Measurements from ENCODE around the gene VGLL4. TPM values are rescaled to one million over a fixed set of nuclear protein-coding genes. Genes with fewer than 3 reads are reported as not detected.
A peak's percentile ranks its signal among the peaks of the same experiment; 100 is the strongest.

The VGLL4 gene
- total RNA-seq, 1 experiment from 2014 or later, result 41.2 TPM

GRCh38 chr3:11668243-11669235 lies 24.8 kb upstream of the VGLL4 start:
- intact Hi-C loops (cut with micrococcal nuclease; ENCODE audit: unreplicated experiment), result no loop called here
- POLR2A ChIA-PET (ENCODE audit: low non-redundant PET), result no interaction called here
- no TSS peak for BruUV-seq (replicated peaks)

GRCh38 chr3:11665331-11665730 lies 21.6 kb upstream of the VGLL4 start:
- intact Hi-C loops (cut with micrococcal nuclease; ENCODE audit: unreplicated experiment), result no loop called here
- H3K27me3 ChIP-seq (replicated peaks; ENCODE audit: insufficient read depth, low read depth, low read length, poor library complexity), result no peaks in the 10 kb centered on the region
- BruUV-seq (replicated peaks), result no TSS peak
- CTCF ChIA-PET, result interaction anchor here (0.7 kb wide), 1 partner anchor 7 kb away, joined by 6 read pairs; no protein-coding TSS in a partner anchor
- no peaks in the 10 kb centered on the region for H3K4me1 ChIP-seq (ENCODE audit: insufficient read depth, low read length, poor library complexity, severe bottlenecking)
- TF ChIP-seq EZH2 (IDR thresholded peaks at IDR 0.05; ENCODE audit: borderline replicate concordance, low read depth, low read length, poor library complexity, severe bottlenecking), result no peak
- TF ChIP-seq CTCF (conservative IDR thresholded peaks at IDR 0.05; ENCODE audit: low read depth, low read length), result no peak
- H3K36me3 ChIP-seq (ENCODE audit: insufficient read depth, low read length, poor library complexity, severe bottlenecking), result no peaks in the 10 kb centered on the region
- POLR2A ChIA-PET (ENCODE audit: low non-redundant PET), result no interaction called here
- DNase-seq (ENCODE audit: low spot score), result no peak
- H3K4me3 ChIP-seq (ENCODE audit: low read depth, low read length, poor library complexity, severe bottlenecking), result no peak overlapping the region
- no peaks in the 10 kb centered on the region for H3K9me3 ChIP-seq (ENCODE audit: low read depth, low read length, poor library complexity, severe bottlenecking)
- H3K27ac ChIP-seq (ENCODE audit: low read depth, low read length, poor library complexity, severe bottlenecking), result no peak overlapping the region

More at GRCh38 chr3:11668243-11669235, 24.8 kb upstream of the VGLL4 start:
- no peak for DNase-seq (ENCODE audit: low spot score)
- Histone ChIP-seq H3K9me3 (ENCODE audit: low read depth, low read length, poor library complexity, severe bottlenecking) (no peaks in the 10 kb centered on the region), H3K27me3 (replicated peaks; ENCODE audit: insufficient read depth, low read depth, low read length, poor library complexity) (no peaks in the 10 kb centered on the region), H3K36me3 (ENCODE audit: insufficient read depth, low read length, poor library complexity, severe bottlenecking) (no peaks in the 10 kb centered on the region), H3K27ac (ENCODE audit: low read depth, low read length, poor library complexity, severe bottlenecking) (no peak overlapping the region), H3K4me1 (ENCODE audit: insufficient read depth, low read length, poor library complexity, severe bottlenecking) (no peaks in the 10 kb centered on the region), H3K4me3 (ENCODE audit: low read depth, low read length, poor library complexity, severe bottlenecking) (no peak overlapping the region)
- CTCF ChIA-PET, result no interaction called here
- TF ChIP-seq EZH2 (IDR thresholded peaks at IDR 0.05; ENCODE audit: borderline replicate concordance, low read depth, low read length, poor library complexity, severe bottlenecking), result no peak
- TF ChIP-seq CTCF (conservative IDR thresholded peaks at IDR 0.05; ENCODE audit: low read depth, low read length), result no peak

- no peaks in the 10 kb centered on the region for H3K9me3 ChIP-seq (ENCODE audit: low read depth, low read length, poor library complexity, severe bottlenecking)
- no peaks in the 10 kb centered on the region for H3K4me1 ChIP-seq (ENCODE audit: insufficient read depth, low read length, poor library complexity, severe bottlenecking)
- CTCF ChIA-PET, result interaction anchor here (0.6 kb wide), 3 partner anchors 84 to 288 kb away, joined by 3 to 9 read pairs (median 3); no protein-coding TSS in a partner anchor
- DNase-seq (ENCODE audit: low spot score), result peak; percentile 42
- no peak overlapping the region for H3K27ac ChIP-seq (ENCODE audit: low read depth, low read length, poor library complexity, severe bottlenecking)
- POLR2A ChIA-PET (ENCODE audit: low non-redundant PET), result no interaction called here
- no peaks in the 10 kb centered on the region for H3K36me3 ChIP-seq (ENCODE audit: insufficient read depth, low read length, poor library complexity, severe bottlenecking)
- peak; percentile 43 for TF ChIP-seq CTCF (conservative IDR thresholded peaks at IDR 0.05; ENCODE audit: low read depth, low read length)
- no peak for TF ChIP-seq EZH2 (IDR thresholded peaks at IDR 0.05; ENCODE audit: borderline replicate concordance, low read depth, low read length, poor library complexity, severe bottlenecking)
- no peak overlapping the region for H3K4me3 ChIP-seq (ENCODE audit: low read depth, low read length, poor library complexity, severe bottlenecking)
- intact Hi-C loops (cut with micrococcal nuclease; ENCODE audit: unreplicated experiment), result no loop called here
- H3K27me3 ChIP-seq (replicated peaks; ENCODE audit: insufficient read depth, low read depth, low read length, poor library complexity), result no peaks in the 10 kb centered on the region
- BruUV-seq (replicated peaks), result no TSS peak
Observed at GRCh38 chr3:11662392-11662990, 18.8 kb upstream of the VGLL4 start.
